ENCODE results near the gene TTC9. TPM values are rescaled to one million over a fixed set of nuclear protein-coding genes. Genes with fewer than 3 reads are reported as not detected.

TTC9 gene
- total and polyA plus RNA-seq, 4 donors = 4.3 to 7.5 (median 6.8) TPM

DNA sequence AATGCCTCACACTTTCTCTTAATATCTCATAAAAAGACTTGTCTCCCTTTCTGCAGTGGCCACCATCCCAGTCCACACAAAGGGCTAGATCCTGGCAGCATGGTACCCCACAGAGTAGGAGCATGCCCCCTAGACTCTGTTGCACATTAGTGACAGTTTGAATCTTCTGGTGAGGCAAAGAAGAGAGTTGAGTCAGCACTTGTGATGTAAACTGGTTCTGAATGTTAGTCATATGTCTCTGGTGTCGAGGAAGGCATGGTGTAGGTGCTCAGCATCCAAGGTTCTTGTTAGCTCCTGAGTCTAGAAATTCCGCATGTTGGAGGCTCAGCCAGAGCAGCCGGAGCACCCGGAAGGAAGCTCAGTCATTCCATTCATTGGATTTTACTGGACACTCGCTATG is 9.8 kb downstream of the TTC9 start:
- H3K27me3 ChIP-seq (ENCODE audit: control insufficient read depth in 3 of 3, insufficient read depth in 3 of 3, low read length in 2 of 3) = peaks cover 0 to 2% (median 0%) of the 10 kb centered on the region in 3 donors
- H3K9ac ChIP-seq (ENCODE audit: insufficient read depth in 1 of 2, low read length in 2 of 2) = no peak overlapping the region
- H3K4me3 ChIP-seq = no peak overlapping the region
- H3K27ac ChIP-seq (ENCODE audit: low read depth in 1 of 2, low read length in 1 of 2) = no peak overlapping the region
- no peaks in the 10 kb centered on the region for H3K36me3 ChIP-seq (ENCODE audit: control insufficient read depth in 4 of 4, insufficient read depth in 4 of 4, low read length in 4 of 4)
- WGBS, 2 donors = 86 to 93% methylated on average over 5 of the region's 5 CpGs
- peaks cover 0 to 3% (median 0%) of the 10 kb centered on the region in 5 donors for H3K4me1 ChIP-seq (ENCODE audit: control insufficient read depth in 5 of 5, insufficient read depth in 5 of 5, low read length in 5 of 5)
- H3K9me3 ChIP-seq (ENCODE audit: control insufficient read depth in 4 of 4, insufficient read depth in 3 of 4, low read length in 3 of 4) = no peaks in the 10 kb centered on the region
- DNase-seq (no peak), ATAC-seq (ENCODE audit: insufficient read depth, low FRiP score) (no peak)
- TF ChIP-seq, protein P1, sequence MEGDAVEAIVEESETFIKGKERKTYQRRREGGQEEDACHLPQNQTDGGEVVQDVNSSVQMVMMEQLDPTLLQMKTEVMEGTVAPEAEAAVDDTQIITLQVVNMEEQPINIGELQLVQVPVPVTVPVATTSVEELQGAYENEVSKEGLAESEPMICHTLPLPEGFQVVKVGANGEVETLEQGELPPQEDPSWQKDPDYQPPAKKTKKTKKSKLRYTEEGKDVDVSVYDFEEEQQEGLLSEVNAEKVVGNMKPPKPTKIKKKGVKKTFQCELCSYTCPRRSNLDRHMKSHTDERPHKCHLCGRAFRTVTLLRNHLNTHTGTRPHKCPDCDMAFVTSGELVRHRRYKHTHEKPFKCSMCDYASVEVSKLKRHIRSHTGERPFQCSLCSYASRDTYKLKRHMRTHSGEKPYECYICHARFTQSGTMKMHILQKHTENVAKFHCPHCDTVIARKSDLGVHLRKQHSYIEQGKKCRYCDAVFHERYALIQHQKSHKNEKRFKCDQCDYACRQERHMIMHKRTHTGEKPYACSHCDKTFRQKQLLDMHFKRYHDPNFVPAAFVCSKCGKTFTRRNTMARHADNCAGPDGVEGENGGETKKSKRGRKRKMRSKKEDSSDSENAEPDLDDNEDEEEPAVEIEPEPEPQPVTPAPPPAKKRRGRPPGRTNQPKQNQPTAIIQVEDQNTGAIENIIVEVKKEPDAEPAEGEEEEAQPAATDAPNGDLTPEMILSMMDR (IDR thresholded peaks at IDR 0.05; ENCODE audit: control extremely low read depth, extremely low read depth) = no peak

DNA sequence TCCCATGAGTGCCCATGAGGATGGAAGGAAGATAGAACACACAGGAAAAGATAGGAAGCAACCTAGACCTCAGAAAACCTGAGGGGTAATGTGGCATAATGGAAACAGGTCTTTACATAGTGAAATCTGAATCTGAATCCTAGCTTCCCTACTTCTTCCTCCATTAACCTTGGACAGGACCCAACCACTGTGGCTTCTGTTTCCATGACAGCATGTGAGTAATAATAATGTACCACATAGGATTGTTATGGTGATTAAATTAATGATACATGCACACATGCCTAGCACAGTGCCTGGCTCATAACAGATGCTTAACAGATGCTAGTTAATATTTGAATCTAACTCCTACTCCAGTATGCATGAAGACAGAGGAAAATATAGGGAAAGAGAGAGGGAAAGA is 11.2 kb downstream of the TTC9 start:
- H3K36me3 ChIP-seq (ENCODE audit: control insufficient read depth in 4 of 4, insufficient read depth in 4 of 4, low read length in 4 of 4) = no peaks in the 10 kb centered on the region
- H3K4me1 ChIP-seq (ENCODE audit: control insufficient read depth in 5 of 5, insufficient read depth in 5 of 5, low read length in 5 of 5) = peaks cover 0 to 3% (median 0%) of the 10 kb centered on the region in 5 donors
- H3K9me3 ChIP-seq (ENCODE audit: control insufficient read depth in 4 of 4, insufficient read depth in 3 of 4, low read length in 3 of 4) = no peaks in the 10 kb centered on the region
- no peak overlapping the region for H3K27ac ChIP-seq (ENCODE audit: low read depth in 1 of 2, low read length in 1 of 2)
- ATAC-seq (ENCODE audit: insufficient read depth, low FRiP score) = no peak
- TF ChIP-seq, protein P1 (IDR thresholded peaks at IDR 0.05; ENCODE audit: control extremely low read depth, extremely low read depth) = no peak
- DNase-seq = no peak
- no peak overlapping the region for H3K9ac ChIP-seq (ENCODE audit: insufficient read depth in 1 of 2, low read length in 2 of 2)
- H3K27me3 ChIP-seq (ENCODE audit: control insufficient read depth in 3 of 3, insufficient read depth in 3 of 3, low read length in 2 of 3) = no peaks in the 10 kb centered on the region
- no peak overlapping the region for H3K4me3 ChIP-seq

DNA sequence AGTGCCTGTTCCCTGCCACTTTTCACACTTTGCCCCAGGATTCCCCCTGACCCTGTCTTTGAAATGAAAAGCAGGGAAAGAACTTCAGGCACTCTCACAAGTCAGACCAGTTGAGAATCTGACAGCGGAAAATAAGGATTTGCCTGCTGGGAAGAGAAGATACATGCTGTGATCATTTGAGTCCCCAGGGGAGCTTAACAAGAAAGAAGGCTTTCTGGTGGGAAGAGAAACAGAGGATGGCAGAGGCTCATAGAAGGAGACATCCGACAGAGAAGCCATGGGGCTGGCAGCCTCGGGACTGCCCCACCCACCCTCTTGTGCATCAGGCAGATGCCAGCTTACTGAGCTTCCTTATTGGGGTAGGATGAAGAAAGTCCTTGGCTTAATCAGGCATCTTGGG is 11.9 kb downstream of the TTC9 start:
- Histone ChIP-seq H3K9me3 (ENCODE audit: control insufficient read depth in 4 of 4, insufficient read depth in 3 of 4, low read length in 3 of 4) (no peaks in the 10 kb centered on the region), H3K4me3 (no peak overlapping the region), H3K9ac (ENCODE audit: insufficient read depth in 1 of 2, low read length in 2 of 2) (no peak overlapping the region), H3K4me1 (ENCODE audit: control insufficient read depth in 5 of 5, insufficient read depth in 5 of 5, low read length in 5 of 5) (peaks cover 0 to 2% (median 0%) of the 10 kb centered on the region in 5 donors), H3K27me3 (ENCODE audit: control insufficient read depth in 3 of 3, insufficient read depth in 3 of 3, low read length in 2 of 3) (no peaks in the 10 kb centered on the region), H3K36me3 (ENCODE audit: control insufficient read depth in 4 of 4, insufficient read depth in 4 of 4, low read length in 4 of 4) (no peaks in the 10 kb centered on the region), H3K27ac (ENCODE audit: low read depth in 1 of 2, low read length in 1 of 2) (no peak overlapping the region)
- no peak for DNase-seq
- WGBS, 2 donors = 52 to 53% methylated on average over 3 of the region's 3 CpGs
- ATAC-seq (ENCODE audit: insufficient read depth, low FRiP score) = no peak
- TF ChIP-seq, protein P1 (IDR thresholded peaks at IDR 0.05; ENCODE audit: control extremely low read depth, extremely low read depth) = no peak

DNA sequence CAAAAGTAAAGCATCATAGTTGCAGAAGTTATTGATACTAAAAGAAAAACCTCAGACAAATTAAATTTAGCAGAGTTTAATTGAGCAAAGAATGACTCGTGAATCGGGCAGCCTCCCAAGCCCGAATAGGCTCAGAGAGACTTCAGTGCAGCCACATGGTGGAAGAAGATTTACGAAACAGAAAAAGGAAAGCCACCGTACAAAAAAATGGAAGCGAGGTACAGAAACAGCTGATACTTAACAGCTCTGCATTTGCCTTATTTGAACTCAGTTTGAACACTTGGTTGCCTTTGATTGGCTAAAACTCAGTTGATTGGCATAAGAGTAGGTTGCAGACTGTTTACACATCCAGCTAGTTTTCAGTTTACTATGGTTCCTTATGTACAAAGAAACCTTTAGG is 12.9 kb downstream of the TTC9 start:
- Histone ChIP-seq H3K4me3 (no peak overlapping the region), H3K36me3 (ENCODE audit: control insufficient read depth in 4 of 4, insufficient read depth in 4 of 4, low read length in 4 of 4) (no peaks in the 10 kb centered on the region), H3K9ac (ENCODE audit: insufficient read depth in 1 of 2, low read length in 2 of 2) (no peak overlapping the region), H3K4me1 (ENCODE audit: control insufficient read depth in 5 of 5, insufficient read depth in 5 of 5, low read length in 5 of 5) (peaks cover 0 to 2% (median 0%) of the 10 kb centered on the region in 5 donors), H3K27me3 (ENCODE audit: control insufficient read depth in 3 of 3, insufficient read depth in 3 of 3, low read length in 2 of 3) (no peaks in the 10 kb centered on the region), H3K9me3 (ENCODE audit: control insufficient read depth in 4 of 4, insufficient read depth in 3 of 4, low read length in 3 of 4) (no peaks in the 10 kb centered on the region), H3K27ac (ENCODE audit: low read depth in 1 of 2, low read length in 1 of 2) (no peak overlapping the region)
- no peak for DNase-seq
- 57 to 82% methylated on average over 6 of the region's 6 CpGs for WGBS, 2 donors
- no peak for ATAC-seq (ENCODE audit: insufficient read depth, low FRiP score)
- TF ChIP-seq, protein P1 (IDR thresholded peaks at IDR 0.05; ENCODE audit: control extremely low read depth, extremely low read depth) = no peak
